Loucy (cell line): ENCODE measurements around the gene TFEB.

Source experiments
- H2AFZ ChIP-seq: fragments of 200-600 bp; sonication (generic); 2 replicates; pipeline ENCODE4 v1.6.0; 2016; ENCODE audit warnings: antibody characterized with exemption, mild to moderate bottlenecking, low read length, moderate library complexity
- H3F3A ChIP-seq: fragments of 200-600 bp; 2 replicates; pipeline ENCODE4 v1.6.0; 2016; ENCODE audit warnings: antibody characterized with exemption, low read depth, mild to moderate bottlenecking
- H3K27me3 ChIP-seq: fragments of 200-600 bp; sonication (generic); 2 replicates; pipeline ENCODE4 v1.6.1; 2014; ENCODE audit warnings: low read length, mild to moderate bottlenecking; ENCODE audit not compliant: insufficient read depth, poor library complexity, severe bottlenecking
- H3K36me3 ChIP-seq: fragments of 200-600 bp; sonication (generic); 2 replicates; pipeline ENCODE4 v1.6.1; 2016; ENCODE audit warnings: low read length; ENCODE audit not compliant: insufficient read depth
- H3K4me1 ChIP-seq: fragments of 200-600 bp; sonication (generic); 2 replicates; pipeline ENCODE4 v1.5.1; 2014; ENCODE audit warnings: low read length, mild to moderate bottlenecking; ENCODE audit not compliant: insufficient read depth, poor library complexity, severe bottlenecking
- H3K4me2 ChIP-seq: fragments of 200-600 bp; sonication (generic); 2 replicates; pipeline ENCODE4 v1.6.0; 2014; ENCODE audit warnings: antibody characterized with exemption, low read length, low read depth, mild to moderate bottlenecking; ENCODE audit not compliant: poor library complexity, severe bottlenecking
- H3K4me3 ChIP-seq: fragments of 200-600 bp; sonication (generic); 2 replicates; pipeline ENCODE4 v1.5.1; 2014; ENCODE audit warnings: low read length, mild to moderate bottlenecking, mixed read lengths; ENCODE audit not compliant: poor library complexity, severe bottlenecking
- H3K79me2 ChIP-seq: fragments of 200-600 bp; sonication (generic); 2 replicates; pipeline ENCODE4 v1.6.1; 2014; ENCODE audit warnings: low read length; ENCODE audit not compliant: insufficient read depth
- H3K9ac ChIP-seq: fragments of 200-600 bp; sonication (generic); 2 replicates; pipeline ENCODE4 v1.6.0; 2014; ENCODE audit warnings: mild to moderate bottlenecking, low read depth, low read length, moderate library complexity; ENCODE audit not compliant: poor library complexity, severe bottlenecking
- H3K9me2 ChIP-seq: fragments of 200-600 bp; sonication (generic); replicated peaks from 2 replicates; pipeline ENCODE4 v1.6.1; 2016; ENCODE audit warnings: low read depth, low read length, mixed read lengths
- H3K9me3 ChIP-seq: fragments of 200-600 bp; sonication (generic); 2 replicates; pipeline ENCODE4 v1.6.1; 2014; ENCODE audit warnings: mild to moderate bottlenecking, antibody characterized with exemption, low read length, low read depth; ENCODE audit not compliant: insufficient read depth
- H4K20me1 ChIP-seq: fragments of 200-600 bp; sonication (generic); 2 replicates; pipeline ENCODE4 v1.6.0; 2014; ENCODE audit warnings: antibody characterized with exemption, low read length, mild to moderate bottlenecking; ENCODE audit not compliant: insufficient read depth, poor library complexity, severe bottlenecking
- EZH2phosphoT487 ChIP-seq: fragments of 200-600 bp; IDR thresholded peaks from 2 replicates; pipeline ENCODE4 v1.6.1; 2018; ENCODE audit warnings: antibody characterized with exemption, mild to moderate bottlenecking, moderate library complexity, borderline replicate concordance
- TF ChIP-seq, protein P1 (sequence below): fragments of 200-600 bp; sonication (generic); conservative IDR thresholded peaks from 2 replicates; pipeline ENCODE4 v1.5.1; 2014; ENCODE audit warnings: mild to moderate bottlenecking, antibody characterized with exemption, low read length

Gene TFEB

DNA sequence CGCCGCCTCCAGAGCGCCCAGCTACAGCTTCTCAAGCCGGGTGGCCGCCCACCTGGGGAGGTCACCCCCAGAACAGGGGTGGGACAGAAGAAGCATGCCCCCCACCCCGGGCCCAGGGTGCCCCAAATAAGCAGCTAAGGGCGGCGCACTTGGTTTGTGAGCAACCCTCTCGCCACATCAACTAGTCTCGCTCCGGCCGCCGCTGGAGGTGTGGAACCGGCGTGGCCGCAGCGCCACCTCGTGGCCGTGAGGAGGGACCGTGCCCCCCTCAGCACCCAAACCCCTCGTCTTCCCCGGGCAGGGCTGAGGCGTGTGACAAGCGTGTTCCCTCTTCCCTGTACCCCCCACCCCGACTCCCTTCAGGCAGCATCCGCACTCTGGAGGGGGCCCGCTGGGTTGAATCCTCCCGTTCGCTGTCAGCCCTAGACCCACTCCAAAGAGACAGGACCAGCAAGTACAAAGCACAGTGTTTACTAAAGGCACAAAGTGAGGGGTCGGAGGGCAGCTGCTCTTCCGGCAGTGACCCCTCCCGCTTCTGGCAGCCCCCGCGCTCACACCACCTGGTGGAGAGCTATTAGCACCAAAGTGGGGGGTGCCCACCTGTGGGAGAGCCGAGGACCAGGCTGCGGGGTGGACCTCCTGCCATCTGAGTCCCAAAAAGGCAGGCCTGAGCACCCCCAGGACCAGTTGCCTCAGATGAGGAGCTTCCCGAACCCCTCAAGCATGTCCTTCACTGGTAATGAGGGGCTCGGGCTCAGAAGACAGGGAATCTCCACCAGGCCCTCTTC lies 51.7 kb downstream of the TFEB start:
- Histone ChIP-seq H4K20me1 (no peaks in the 10 kb centered on the region), H3K79me2 (no peaks in the 10 kb centered on the region), H3K4me2 (no peak overlapping the region), H2AFZ (no peak overlapping the region), H3K9me2 (no peaks in the 10 kb centered on the region), H3K36me3 (no peaks in the 10 kb centered on the region), H3F3A (no peaks in the 10 kb centered on the region), H3K9ac (no peak overlapping the region), H3K9me3 (no peaks in the 10 kb centered on the region), H3K4me1 (peaks cover 10% of the 10 kb centered on the region), H3K27me3 (no peaks in the 10 kb centered on the region), H3K4me3 (no peak overlapping the region)
- TF ChIP-seq, protein P1, sequence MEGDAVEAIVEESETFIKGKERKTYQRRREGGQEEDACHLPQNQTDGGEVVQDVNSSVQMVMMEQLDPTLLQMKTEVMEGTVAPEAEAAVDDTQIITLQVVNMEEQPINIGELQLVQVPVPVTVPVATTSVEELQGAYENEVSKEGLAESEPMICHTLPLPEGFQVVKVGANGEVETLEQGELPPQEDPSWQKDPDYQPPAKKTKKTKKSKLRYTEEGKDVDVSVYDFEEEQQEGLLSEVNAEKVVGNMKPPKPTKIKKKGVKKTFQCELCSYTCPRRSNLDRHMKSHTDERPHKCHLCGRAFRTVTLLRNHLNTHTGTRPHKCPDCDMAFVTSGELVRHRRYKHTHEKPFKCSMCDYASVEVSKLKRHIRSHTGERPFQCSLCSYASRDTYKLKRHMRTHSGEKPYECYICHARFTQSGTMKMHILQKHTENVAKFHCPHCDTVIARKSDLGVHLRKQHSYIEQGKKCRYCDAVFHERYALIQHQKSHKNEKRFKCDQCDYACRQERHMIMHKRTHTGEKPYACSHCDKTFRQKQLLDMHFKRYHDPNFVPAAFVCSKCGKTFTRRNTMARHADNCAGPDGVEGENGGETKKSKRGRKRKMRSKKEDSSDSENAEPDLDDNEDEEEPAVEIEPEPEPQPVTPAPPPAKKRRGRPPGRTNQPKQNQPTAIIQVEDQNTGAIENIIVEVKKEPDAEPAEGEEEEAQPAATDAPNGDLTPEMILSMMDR = peak; percentile 82
- no peak for TF ChIP-seq EZH2phosphoT487

DNA sequence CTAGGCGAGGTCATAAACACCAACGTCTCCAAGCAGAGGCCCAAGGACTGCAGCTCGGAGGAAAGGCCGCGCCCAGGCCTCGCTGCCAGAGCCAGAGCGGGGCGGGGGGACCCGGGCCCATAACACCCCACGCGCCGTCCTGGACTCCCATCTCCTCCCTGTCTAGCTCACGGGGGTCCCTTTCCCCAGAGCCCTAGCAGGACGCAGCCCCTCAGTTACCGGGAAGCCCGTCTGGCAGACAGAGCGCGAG lies 52.2 kb downstream of the TFEB start:
- H3K4me1 ChIP-seq = peaks cover 10% of the 10 kb centered on the region
- no peaks in the 10 kb centered on the region for H3F3A ChIP-seq
- no peaks in the 10 kb centered on the region for H3K36me3 ChIP-seq
- H3K4me2 ChIP-seq = no peak overlapping the region
- no peak overlapping the region for H3K4me3 ChIP-seq
- no peaks in the 10 kb centered on the region for H3K9me2 ChIP-seq
- no peak overlapping the region for H2AFZ ChIP-seq
- H3K79me2 ChIP-seq = no peaks in the 10 kb centered on the region
- no peaks in the 10 kb centered on the region for H3K27me3 ChIP-seq
- H3K9ac ChIP-seq = no peak overlapping the region
- H3K9me3 ChIP-seq = no peaks in the 10 kb centered on the region
- TF ChIP-seq EZH2phosphoT487 = no peak
- TF ChIP-seq, protein P1 = no peak
- H4K20me1 ChIP-seq = no peaks in the 10 kb centered on the region

DNA sequence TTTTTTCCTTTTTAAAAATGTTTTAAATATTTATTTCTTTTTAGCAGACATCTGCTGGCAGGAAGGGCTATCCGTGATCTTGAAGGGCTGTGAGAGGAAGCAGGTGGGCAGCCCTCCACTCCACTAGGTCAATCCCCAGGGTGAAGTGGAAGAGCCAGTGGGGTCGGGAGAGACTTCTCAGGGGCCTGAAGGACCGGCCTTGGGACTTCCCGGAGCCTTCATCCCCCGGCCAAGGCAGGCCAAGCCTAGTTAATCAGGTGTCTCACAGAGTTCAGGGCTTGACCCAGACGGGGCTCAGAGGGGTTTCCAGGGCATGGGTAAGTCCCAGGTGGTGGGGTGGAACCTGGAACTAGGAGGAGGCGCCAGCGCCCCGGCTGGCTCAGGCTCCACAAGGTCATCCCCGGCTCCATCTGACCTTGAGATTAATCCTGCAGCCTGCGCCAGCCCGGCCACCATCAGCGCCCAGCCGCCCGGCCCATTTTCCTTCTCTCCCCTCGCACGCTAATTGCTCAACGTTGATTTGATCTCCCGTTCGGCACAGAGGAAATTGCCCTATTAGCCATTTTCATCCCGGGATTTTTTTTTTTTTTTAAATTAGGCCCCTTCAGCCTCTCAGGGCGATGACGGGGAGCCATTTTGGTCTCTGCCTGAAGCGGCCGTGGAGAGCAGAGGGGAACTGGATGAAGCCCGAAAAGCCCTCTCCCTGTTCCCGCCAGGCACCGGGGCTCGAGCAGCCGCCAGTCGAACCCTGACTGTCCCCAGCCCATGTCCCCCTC lies 52.7 kb downstream of the TFEB start:
- no peaks in the 10 kb centered on the region for H3K9me3 ChIP-seq
- no peaks in the 10 kb centered on the region for H3K79me2 ChIP-seq
- H3K9ac ChIP-seq = no peak overlapping the region
- no peaks in the 10 kb centered on the region for H3K27me3 ChIP-seq
- no peaks in the 10 kb centered on the region for H4K20me1 ChIP-seq
- H3F3A ChIP-seq = no peaks in the 10 kb centered on the region
- no peak overlapping the region for H2AFZ ChIP-seq
- H3K4me2 ChIP-seq = no peak overlapping the region
- no peak overlapping the region for H3K4me3 ChIP-seq
- H3K4me1 ChIP-seq = peaks cover 10% of the 10 kb centered on the region
- TF ChIP-seq, protein P1 = no peak
- TF ChIP-seq EZH2phosphoT487 = no peak
- no peaks in the 10 kb centered on the region for H3K9me2 ChIP-seq
- H3K36me3 ChIP-seq = no peaks in the 10 kb centered on the region
